ENCODE data around the gene OSBPL7. TPM values are rescaled to one million over a fixed set of nuclear protein-coding genes. Genes with fewer than 3 reads are reported as not detected.

Gene OSBPL7
- total and polyA plus RNA-seq, 2 of the 4 experiments (the other 2 are of a cell fraction): 5.2 to 14.5 TPM

GRCh38 chr17:47847341-47848197 lies 26.0 kb upstream of the OSBPL7 start:
- Histone ChIP-seq H3K18ac (ENCODE audit: low read depth, low read length) (no peak overlapping the region), H2BK5ac (ENCODE audit: low read depth, low read length, poor library complexity, severe bottlenecking) (no peak overlapping the region), H2AK5ac (ENCODE audit: low read depth, low read length) (no peak overlapping the region), H3K9me1 (ENCODE audit: insufficient read depth, low read length) (no peaks in the 10 kb centered on the region), H3K9ac (ENCODE audit: low read depth, low read length) (no peak overlapping the region), H2AFZ (replicated peaks; ENCODE audit: low read length, poor library complexity) (peak overlapping the region; percentile 46), H3K27ac (ENCODE audit: insufficient read depth, low read length) (no peak overlapping the region), H4K20me1 (ENCODE audit: insufficient read depth, low read length) (no peaks in the 10 kb centered on the region), H3K56ac (ENCODE audit: extremely low read depth, insufficient read depth, low read length) (no peak overlapping the region), H3K4ac (ENCODE audit: low read depth, low read length) (no peak overlapping the region), H3K4me1 (ENCODE audit: control insufficient read depth, insufficient read depth, low read length) (no peaks in the 10 kb centered on the region), H3K79me1 (ENCODE audit: low read depth in 1 of 2, low read length in 2 of 2) (no peaks in the 10 kb centered on the region), H4K5ac (ENCODE audit: low read depth, low read length) (no peak overlapping the region), H3K36me3 (ENCODE audit: control insufficient read depth, insufficient read depth, low read length) (no peaks in the 10 kb centered on the region), H2AK9ac (replicated peaks; ENCODE audit: low read depth, low read length, poor library complexity) (no peak overlapping the region), H3K14ac (replicated peaks; ENCODE audit: low read depth, low read length) (no peak overlapping the region), H3K9me3 (ENCODE audit: control insufficient read depth, insufficient read depth, low read length) (no peaks in the 10 kb centered on the region), H2BK15ac (ENCODE audit: low read depth, low read length) (no peak overlapping the region), H4K91ac (ENCODE audit: insufficient read depth, low read depth, low read length) (no peak overlapping the region), H4K8ac (ENCODE audit: low read depth in 2 of 2, low read length in 2 of 2) (no peak overlapping the region), H3K27me3 (ENCODE audit: control insufficient read depth, insufficient read depth, low read length) (peaks cover 68% of the 10 kb centered on the region), H2BK120ac (ENCODE audit: low read depth, low read length) (no peak overlapping the region), H3K4me3 (ENCODE audit: insufficient read depth, low read depth, low read length) (no peak overlapping the region), H3K23ac (ENCODE audit: low read depth, low read length) (no peak overlapping the region), H2BK20ac (ENCODE audit: low read depth, low read length) (no peak overlapping the region), H3K4me2 (ENCODE audit: low read depth, low read length) (no peak overlapping the region)
- DNase-seq: no peak
- ChIA-PET POLR2A (ENCODE audit: unreplicated experiment) (no interaction called here), CTCF (interaction anchor here (1.2 kb wide), 1 partner anchor 44 kb away, joined by 3 read pairs; no protein-coding TSS in a partner anchor)
- no peak for TF ChIP-seq MXI1 (IDR thresholded peaks at IDR 0.05; ENCODE audit: borderline replicate concordance, low read depth, low read length)
- no peak for TF ChIP-seq BHLHE40 (IDR thresholded peaks at IDR 0.05; ENCODE audit: low read depth, low read length)
- no peak for TF ChIP-seq MAFK (IDR thresholded peaks at IDR 0.05; ENCODE audit: low read depth, low read length)
- TF ChIP-seq CTCF (conservative IDR thresholded peaks at IDR 0.05; ENCODE audit: low read depth, low read length): peak; percentile 38
- TF ChIP-seq POLR2A (IDR thresholded peaks at IDR 0.05; ENCODE audit: low read depth, low read length): no peak
- TF ChIP-seq SMC3 (IDR thresholded peaks at IDR 0.05; ENCODE audit: low read depth, low read length): 0 out of 2 replicates have a peak, but pooled peaks have one; percentile 30
- TF ChIP-seq NFE2L2 (IDR thresholded peaks at IDR 0.05; ENCODE audit: low read depth, low read length): no peak
- TF ChIP-seq ELK1 (IDR thresholded peaks at IDR 0.05; ENCODE audit: borderline replicate concordance, low read depth, low read length): no peak
- peak; percentile 41 for TF ChIP-seq RAD21 (IDR thresholded peaks at IDR 0.05; ENCODE audit: low read length)
- TF ChIP-seq FOS (IDR thresholded peaks at IDR 0.05; ENCODE audit: low read depth, low read length): no peak
- TF ChIP-seq RFX5 (IDR thresholded peaks at IDR 0.05; ENCODE audit: low read depth, low read length): no peak
- no peak for TF ChIP-seq CEBPB (IDR thresholded peaks at IDR 0.05; ENCODE audit: low read depth, low read length)
- TF ChIP-seq USF2 (IDR thresholded peaks at IDR 0.05; ENCODE audit: low read depth, low read length): no peak
- intact Hi-C loops (cut with micrococcal nuclease): no loop called here
- in situ Hi-C loops (cut with MboI; ENCODE audit: low sequenced_read_pairs): no loop called here
- ATAC-seq (ENCODE audit: low read depth): no peak
- dilution Hi-C loops (cut with HindIII; ENCODE audit: low sequenced_read_pairs, unreplicated experiment): no loop called here
- 23% methylated on average over 52 of the region's 71 CpGs; no CpG with 5 or more reads in 1 of the 2 experiments for WGBS, 2 experiments (ENCODE audit: extremely low coverage in 2 of 2, insufficient read length in 1 of 2)
- no TSS peak for BruUV-seq (replicated peaks)

All from IMR-90 (cell line).